ENCODE data around the gene TUBG1.
A peak's percentile ranks its signal among the peaks of the same experiment; 100 is the strongest.

The TUBG1 gene

GRCh38 chr17:42609182-42609813, at the start of gene TUBG1, which contains the start of gene RETREG3:
Gene TUBG1 (plus strand): TSS chr17:42609683. CDS start chr17:42609738, 55 bp downstream.
Gene RETREG3 (minus strand): TSS chr17:42609374. CDS start chr17:42609324, 50 bp downstream.
- DNase-seq = peak; percentile 97 to 98

DNA sequence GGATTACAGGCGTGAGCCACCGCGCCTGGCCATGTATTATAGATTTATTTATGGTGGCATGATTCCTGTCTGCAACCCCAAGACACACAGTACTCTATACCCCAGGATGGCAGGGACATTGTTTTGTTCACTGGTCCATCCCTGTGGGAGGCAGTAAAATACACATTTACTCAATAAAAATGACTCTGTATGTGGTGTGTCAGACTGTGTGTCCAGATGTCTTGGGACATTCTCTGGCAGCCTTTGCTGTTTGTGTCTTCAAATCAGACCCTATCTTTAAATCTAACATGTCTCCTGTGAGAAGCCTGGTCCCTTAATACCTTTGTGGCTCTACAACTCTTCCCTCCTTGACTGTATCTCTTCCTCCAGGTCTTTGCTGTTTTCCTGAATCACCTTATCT, 49.2 kb upstream of the TUBG1 start:
- no peak for DNase-seq

GRCh38 chr17:42561897-42562387, 47.5 kb upstream of the TUBG1 start, which contains the start of gene COASY:
Gene COASY (plus strand): TSS chr17:42562148. CDS start chr17:42562623, 475 bp downstream.
- DNase-seq = peak; percentile 94 to 96

DNA sequence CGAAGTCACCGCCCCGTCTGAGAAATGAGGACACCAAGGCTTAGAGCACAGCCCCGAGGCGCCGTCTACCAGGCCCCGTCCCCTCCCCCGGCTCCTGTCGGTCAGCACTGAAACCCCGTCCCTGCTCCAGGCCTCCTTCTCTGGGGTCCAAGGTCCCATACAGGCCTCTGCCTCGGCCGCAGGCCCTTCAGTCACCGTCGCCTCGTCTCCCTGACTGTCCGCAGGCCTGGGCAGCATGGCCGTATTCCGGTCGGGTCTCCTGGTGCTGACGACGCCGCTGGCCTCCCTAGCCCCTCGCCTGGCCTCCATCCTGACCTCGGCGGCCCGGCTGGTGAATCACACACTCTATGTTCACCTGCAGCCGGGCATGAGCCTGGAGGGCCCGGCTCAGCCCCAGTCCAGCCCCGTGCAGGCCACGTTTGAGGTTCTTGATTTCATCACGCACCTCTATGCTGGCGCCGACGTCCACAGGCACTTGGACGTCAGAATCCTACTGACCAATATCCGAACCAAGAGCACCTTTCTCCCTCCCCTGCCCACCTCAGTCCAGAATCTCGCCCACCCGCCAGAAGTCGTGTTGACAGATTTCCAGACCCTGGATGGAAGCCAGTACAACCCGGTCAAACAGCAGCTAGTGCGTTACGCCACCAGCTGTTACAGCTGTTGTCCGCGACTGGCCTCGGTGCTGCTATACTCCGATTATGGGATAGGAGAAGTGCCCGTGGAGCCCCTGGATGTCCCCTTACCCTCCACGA, 46.9 kb upstream of the TUBG1 start:
- no peak for DNase-seq

DNA sequence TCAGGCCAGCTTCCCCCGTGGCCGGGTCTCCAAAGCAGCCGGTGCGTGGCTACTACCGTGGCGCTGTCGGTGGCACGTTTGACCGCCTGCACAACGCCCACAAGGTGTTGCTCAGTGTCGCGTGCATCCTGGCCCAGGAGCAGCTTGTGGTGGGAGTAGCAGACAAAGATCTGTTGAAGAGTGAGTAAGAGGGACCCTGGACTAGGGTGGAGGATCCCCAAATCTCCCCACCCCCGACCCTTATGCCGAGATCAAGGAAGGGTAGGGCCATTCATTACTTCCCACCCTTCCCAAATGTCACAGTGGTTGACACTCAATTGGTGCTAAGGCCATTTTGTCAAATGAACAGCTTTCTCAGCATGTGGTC, 46.4 kb upstream of the TUBG1 start:
- no peak for DNase-seq

GRCh38 chr17:42563543-42563942, 45.9 kb upstream of the TUBG1 start:
- DNase-seq = no peak

DNA sequence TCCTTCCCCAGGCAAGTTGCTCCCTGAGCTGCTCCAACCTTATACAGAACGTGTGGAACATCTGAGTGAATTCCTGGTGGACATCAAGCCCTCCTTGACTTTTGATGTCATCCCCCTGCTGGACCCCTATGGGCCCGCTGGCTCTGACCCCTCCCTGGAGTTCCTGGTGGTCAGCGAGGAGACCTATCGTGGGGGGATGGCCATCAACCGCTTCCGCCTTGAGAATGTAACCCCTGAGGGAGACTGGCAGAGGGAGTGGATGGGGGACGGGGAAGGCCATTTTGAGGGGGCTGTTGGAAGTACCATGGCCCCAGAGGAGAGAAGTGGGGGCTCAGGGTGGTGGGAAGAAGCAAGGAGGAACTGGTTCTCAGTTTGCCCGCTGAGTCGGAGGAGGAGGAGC, 45.5 kb upstream of the TUBG1 start:
- no peak for DNase-seq

DNA sequence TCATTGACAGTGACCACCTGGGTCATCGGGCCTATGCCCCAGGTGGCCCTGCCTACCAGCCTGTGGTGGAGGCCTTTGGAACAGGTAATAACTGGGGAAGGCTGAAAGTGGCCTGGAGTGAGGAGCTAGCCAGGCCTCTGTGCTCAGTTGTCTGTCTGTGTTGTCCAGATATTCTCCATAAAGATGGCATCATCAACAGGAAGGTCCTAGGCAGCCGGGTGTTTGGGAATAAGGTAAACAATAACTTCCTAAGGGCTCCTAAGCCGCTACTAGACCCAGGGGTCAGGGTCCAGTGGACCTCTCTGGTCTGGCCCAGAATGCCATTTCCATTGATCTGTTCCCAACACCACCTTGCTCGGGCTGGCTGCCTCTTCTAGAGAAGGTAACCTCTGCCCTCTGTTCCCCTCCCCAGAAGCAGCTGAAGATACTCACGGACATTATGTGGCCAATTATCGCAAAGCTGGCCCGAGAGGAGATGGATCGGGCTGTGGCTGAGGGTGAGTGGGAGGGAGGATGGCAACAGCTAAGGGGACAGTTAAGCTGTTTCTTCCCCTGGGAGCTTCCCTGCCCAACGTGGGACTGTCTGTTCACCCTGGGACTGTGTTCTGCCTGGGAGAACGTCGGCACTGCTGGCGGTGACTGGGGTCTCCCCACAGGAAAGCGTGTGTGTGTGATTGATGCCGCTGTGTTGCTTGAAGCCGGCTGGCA, 44.5 kb upstream of the TUBG1 start:
- no peak for DNase-seq

DNA sequence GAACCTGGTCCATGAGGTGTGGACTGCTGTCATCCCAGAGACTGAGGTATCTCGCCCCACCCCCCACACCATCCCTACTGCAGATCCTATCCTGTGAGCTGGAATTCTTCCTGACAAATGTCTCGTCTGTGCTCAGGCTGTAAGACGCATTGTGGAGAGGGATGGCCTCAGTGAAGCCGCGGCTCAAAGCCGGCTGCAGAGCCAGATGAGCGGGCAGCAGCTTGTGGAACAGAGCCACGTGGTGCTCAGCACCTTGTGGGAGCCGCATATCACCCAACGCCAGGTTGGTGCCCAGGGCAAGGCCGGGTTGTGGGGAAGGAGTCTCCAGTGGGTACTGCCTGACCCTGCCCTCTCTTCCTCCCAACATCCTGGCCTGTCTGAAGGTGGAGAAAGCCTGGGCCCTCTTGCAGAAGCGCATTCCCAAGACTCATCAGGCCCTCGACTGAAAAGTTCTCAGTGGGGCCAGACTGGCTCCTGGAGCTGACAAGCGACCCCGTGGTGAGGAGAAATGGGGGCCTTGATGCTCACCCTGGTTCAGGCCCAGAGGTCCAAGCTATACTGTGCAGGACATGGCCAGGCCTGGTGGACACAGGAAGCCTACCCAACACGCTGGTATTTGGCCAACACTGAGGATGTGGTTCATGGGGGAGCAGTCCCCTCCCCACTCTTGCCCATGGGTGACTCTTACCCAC, 43.8 kb upstream of the TUBG1 start:
- no peak for DNase-seq

- DNase-seq = no peak
Observed at GRCh38 chr17:42566215-42566882, 43.1 kb upstream of the TUBG1 start.

DNA sequence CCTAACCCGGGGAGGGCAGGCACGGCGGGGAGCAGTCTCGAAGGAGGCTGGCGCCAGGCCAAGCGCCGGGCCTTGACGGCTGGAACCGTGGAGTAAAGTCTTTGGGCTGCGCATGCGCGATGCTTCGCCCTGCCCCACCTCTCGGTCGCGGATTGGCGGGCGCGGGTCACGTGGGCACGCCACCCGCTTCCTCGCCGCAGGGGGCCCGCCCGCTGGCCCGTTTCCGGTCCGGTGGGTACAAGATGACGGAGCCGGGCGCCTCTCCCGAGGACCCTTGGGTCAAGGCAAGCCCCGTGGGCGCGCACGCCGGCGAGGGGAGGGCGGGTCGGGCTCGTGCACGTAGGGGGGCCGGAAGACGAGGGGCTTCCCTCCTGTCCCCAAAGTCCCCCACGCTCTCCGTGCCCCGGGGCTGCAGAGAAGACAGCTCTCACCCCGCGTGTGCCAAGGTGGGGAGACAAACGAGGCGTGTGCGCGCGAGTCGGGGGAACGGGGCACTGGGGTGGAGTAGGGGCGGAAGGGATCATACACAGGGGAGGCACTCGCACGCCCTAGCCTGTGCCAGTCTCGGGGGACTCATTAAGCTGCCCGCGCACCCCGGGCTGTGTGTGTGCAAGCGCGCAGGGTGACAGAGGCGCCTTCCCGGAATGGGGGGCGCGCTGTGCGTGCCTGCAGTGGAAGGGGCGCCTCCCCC, 42.5 kb upstream of the TUBG1 start, which contains the start of gene MLX:
Gene MLX, plus strand, starts transcription at position 218 of the 691 bp plus-strand sequence. Its CDS starts 25 bp downstream, at position 243.
- DNase-seq = peak; percentile 77 to 94

DNA sequence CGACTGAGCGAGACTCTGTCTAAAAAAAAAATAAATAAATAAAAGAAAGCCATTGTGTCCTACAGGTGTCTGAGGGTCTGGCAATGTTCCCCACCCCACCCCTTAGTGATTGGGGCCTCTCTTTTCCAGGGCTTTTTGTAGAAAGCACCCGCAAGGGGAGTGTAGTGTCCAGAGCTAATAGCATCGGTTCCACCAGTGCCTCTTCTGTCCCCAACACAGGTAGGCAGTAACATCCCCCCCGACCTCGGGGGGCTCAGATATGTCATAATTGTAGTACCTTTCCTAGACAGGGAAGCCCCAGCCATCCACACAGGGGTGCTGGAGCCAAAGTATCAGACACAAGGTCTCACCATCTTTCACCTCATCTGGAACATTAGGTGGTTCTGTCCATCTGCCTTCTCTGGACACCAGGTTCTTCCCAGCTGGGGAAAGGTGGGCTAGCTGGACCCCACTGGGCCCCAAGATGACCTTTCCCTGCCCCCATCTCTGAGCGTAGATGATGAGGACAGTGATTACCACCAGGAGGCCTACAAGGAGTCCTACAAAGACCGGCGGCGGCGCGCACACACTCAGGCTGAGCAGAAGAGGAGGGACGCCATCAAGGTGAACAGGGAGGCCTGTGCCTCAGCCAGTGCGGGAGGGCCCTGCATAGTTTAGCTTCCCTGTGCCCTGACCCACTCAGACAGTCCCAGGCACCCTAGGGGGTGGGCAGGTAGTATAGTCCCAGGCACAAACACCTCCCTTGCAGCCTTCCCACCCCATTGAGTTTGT, 41.0 kb upstream of the TUBG1 start:
- DNase-seq = no peak

GRCh38 chr17:42571435-42572225, 37.9 kb upstream of the TUBG1 start:
- no peak for DNase-seq

DNA sequence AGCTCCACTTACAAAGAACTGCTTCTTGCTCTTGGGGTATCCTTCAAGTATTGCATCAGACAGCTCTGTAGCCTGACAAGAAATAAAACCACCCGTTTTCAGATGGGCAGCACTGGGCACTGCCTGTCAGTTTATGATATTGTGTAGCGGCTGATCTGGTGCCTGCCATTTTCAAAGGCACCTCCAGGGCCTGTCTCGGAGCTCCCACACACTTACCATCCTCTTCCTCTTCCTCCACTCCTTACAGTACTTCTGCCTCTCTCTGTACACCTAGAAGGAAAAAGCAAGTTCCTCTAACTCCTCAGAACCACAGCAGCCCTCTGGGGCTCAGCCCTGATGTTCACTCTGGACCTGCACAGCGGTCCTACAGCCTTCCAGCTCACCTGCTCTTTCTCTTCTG, 36.4 kb upstream of the TUBG1 start:
- no peak for DNase-seq

DNA sequence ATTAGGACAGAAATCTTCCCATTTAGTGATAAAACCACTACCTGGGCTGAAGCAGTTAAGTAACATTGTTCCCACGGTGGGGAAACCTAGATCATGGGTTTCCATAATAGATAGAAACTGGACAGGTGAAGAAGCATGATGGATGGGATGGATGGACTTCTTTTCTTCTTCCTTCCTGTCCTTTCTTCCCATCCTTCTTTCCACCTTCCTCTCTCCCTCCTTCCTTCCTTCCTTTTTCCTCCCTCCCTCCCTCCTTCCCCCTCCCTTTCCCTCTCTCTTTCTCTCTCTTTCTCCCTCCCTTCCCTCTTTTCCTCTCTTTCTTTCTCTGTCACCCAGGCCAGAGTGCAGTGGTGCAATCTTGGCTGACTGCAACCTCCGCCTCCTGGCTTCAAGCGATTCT, 35.0 kb upstream of the TUBG1 start:
- DNase-seq = no peak

DNA sequence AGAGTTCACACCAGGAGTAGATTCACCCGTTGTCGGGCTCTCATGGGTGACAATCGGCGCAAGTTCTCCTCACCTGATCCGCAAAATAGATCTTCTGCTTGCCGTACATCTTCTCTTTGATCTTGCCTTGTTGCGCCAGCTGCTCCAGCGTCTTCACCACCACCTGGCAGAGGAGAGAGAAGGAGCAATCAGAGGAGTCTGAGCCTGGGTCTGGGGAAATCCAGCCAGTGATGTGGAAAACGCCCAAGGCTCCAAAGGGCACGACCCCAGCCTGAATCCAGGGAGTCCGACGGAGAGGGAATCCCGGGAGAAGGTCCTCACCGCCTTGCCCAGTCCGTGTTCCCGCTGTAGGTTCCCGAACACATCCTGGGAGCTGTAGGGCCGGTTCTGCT, 32.3 kb upstream of the TUBG1 start:
- no peak for DNase-seq

- DNase-seq = peak; percentile 81 to 91
Observed at GRCh38 chr17:42577532-42578281, 31.8 kb upstream of the TUBG1 start, which contains the start of gene PSMC3IP. Gene PSMC3IP (minus strand): TSS chr17:42577729. CDS start chr17:42577686, 43 bp downstream.

- peak; percentile 62 to 71 for DNase-seq
Observed at GRCh38 chr17:42578282-42578869, 31.1 kb upstream of the TUBG1 start.
